ENCODE results near the gene SLC13A1. TPM values are rescaled to one million over a fixed set of nuclear protein-coding genes. Genes with fewer than 3 reads are reported as not detected.

SLC13A1 gene
- total and polyA plus RNA-seq, 3 donors from 2014 or later, result not detected

GRCh38 chr7:123198668-123199652, 809 bp downstream of the SLC13A1 start:
- WGBS, 2 donors, result 79% methylated on average over 2 of the region's 2 CpGs
- Histone ChIP-seq H3K4me1 (no peaks in the 10 kb centered on the region), H3K27me3 (no peaks in the 10 kb centered on the region), H3K36me3 (ENCODE audit: low read depth, missing control alignments) (no peaks in the 10 kb centered on the region), H3K4me3 (no peak overlapping the region), H3K27ac (no peak overlapping the region), H3K9me3 (no peaks in the 10 kb centered on the region)
- DNase-seq, result no peak
- intact Hi-C loops (cut with DNase I; ENCODE audit: low total_unique reads), result no loop called here
- TF ChIP-seq POLR2A (IDR thresholded peaks at IDR 0.05) (no peak), CTCF (IDR thresholded peaks at IDR 0.05) (no peak)

- WGBS, 2 donors, result 58 to 60% methylated on average over 2 of the region's 2 CpGs
- H3K9me3 ChIP-seq, result no peaks in the 10 kb centered on the region
- no peak overlapping the region for H3K4me3 ChIP-seq
- no peaks in the 10 kb centered on the region for H3K27me3 ChIP-seq
- H3K36me3 ChIP-seq (ENCODE audit: low read depth, missing control alignments), result no peaks in the 10 kb centered on the region
- H3K4me1 ChIP-seq, result no peaks in the 10 kb centered on the region
- TF ChIP-seq POLR2A (IDR thresholded peaks at IDR 0.05), result no peak
- TF ChIP-seq CTCF (IDR thresholded peaks at IDR 0.05), result no peak
- H3K27ac ChIP-seq, result no peak overlapping the region
- DNase-seq, result no peak
- intact Hi-C loops (cut with DNase I; ENCODE audit: low total_unique reads), result no loop called here
Measured at GRCh38 chr7:123198111-123198510, 1.7 kb downstream of the SLC13A1 start.

- no peaks in the 10 kb centered on the region for H3K36me3 ChIP-seq (ENCODE audit: low read depth, missing control alignments)
- no peaks in the 10 kb centered on the region for H3K27me3 ChIP-seq
- no peak for DNase-seq
- H3K9me3 ChIP-seq, result no peaks in the 10 kb centered on the region
- TF ChIP-seq POLR2A (IDR thresholded peaks at IDR 0.05) (no peak), CTCF (IDR thresholded peaks at IDR 0.05) (no peak)
- WGBS, 2 donors, result 94 to 97% methylated on average over 2 of the region's 2 CpGs
- H3K27ac ChIP-seq, result no peak overlapping the region
- H3K4me3 ChIP-seq, result no peak overlapping the region
- intact Hi-C loops (cut with DNase I; ENCODE audit: low total_unique reads), result no loop called here
- no peaks in the 10 kb centered on the region for H3K4me1 ChIP-seq
Measured at GRCh38 chr7:123193235-123193634, 6.5 kb downstream of the SLC13A1 start.

- Histone ChIP-seq H3K4me1 (no peaks in the 10 kb centered on the region), H3K36me3 (ENCODE audit: low read depth, missing control alignments) (no peaks in the 10 kb centered on the region), H3K27ac (no peak overlapping the region), H3K4me3 (no peak overlapping the region), H3K9me3 (no peaks in the 10 kb centered on the region), H3K27me3 (no peaks in the 10 kb centered on the region)
- TF ChIP-seq POLR2A (IDR thresholded peaks at IDR 0.05) (no peak), CTCF (IDR thresholded peaks at IDR 0.05) (no peak)
- no peak for DNase-seq
- intact Hi-C loops (cut with DNase I; ENCODE audit: low total_unique reads), result no loop called here
- 96 to 100% methylated on average over 1 of the region's 1 CpG for WGBS, 2 donors
Measured at GRCh38 chr7:123191132-123191531, 8.6 kb downstream of the SLC13A1 start.
